ENCODE data around the gene METTL25.

DNA sequence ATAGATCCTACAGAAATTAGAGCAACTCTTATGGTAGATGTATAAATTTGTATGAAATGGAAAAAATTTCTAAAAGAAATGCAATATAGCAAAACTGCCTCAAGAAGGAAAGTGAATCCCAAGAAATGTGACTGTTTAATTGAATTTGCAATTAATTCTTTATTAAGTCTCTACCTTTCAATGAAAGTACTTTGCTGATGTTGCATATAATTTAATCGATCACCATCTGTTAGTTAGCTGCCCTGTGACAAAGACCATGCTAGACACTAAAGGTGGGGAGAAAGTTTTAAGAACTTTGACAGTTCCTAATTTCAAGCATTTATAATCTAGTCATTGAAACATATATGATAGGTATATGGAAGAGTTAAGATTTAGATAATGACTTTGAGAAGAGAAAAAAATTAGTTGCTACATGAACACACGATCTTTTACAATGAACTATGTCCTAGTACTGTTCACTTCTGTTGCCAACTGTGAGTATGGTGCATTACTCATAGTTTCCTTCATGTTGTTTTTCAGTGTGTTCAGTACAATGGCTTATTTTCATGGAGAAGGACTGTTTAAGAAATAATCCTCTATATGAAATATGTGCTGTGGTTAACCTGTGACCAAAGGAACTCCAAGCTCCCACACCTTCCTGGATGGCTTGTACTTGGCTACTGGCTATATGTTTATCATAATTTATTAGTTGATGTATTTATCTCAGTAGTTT is 128.4 kb downstream of the METTL25 start:
- TF ChIP-seq, protein P1, sequence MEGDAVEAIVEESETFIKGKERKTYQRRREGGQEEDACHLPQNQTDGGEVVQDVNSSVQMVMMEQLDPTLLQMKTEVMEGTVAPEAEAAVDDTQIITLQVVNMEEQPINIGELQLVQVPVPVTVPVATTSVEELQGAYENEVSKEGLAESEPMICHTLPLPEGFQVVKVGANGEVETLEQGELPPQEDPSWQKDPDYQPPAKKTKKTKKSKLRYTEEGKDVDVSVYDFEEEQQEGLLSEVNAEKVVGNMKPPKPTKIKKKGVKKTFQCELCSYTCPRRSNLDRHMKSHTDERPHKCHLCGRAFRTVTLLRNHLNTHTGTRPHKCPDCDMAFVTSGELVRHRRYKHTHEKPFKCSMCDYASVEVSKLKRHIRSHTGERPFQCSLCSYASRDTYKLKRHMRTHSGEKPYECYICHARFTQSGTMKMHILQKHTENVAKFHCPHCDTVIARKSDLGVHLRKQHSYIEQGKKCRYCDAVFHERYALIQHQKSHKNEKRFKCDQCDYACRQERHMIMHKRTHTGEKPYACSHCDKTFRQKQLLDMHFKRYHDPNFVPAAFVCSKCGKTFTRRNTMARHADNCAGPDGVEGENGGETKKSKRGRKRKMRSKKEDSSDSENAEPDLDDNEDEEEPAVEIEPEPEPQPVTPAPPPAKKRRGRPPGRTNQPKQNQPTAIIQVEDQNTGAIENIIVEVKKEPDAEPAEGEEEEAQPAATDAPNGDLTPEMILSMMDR (IDR thresholded peaks at IDR 0.05; ENCODE audit: poor library complexity, severe bottlenecking) = no peak
- TF ChIP-seq EP300 (conservative IDR thresholded peaks at IDR 0.05; ENCODE audit: poor library complexity, severe bottlenecking) (no peak), MXI1 (conservative IDR thresholded peaks at IDR 0.05; ENCODE audit: poor library complexity, severe bottlenecking) (no peak), EZH2 (IDR thresholded peaks at IDR 0.05; ENCODE audit: borderline replicate concordance, insufficient read depth, low read length, poor library complexity, severe bottlenecking) (no peak), RAD21 (conservative IDR thresholded peaks at IDR 0.05) (no peak), POLR2AphosphoS5 (IDR thresholded peaks at IDR 0.05) (no peak), TAF1 (IDR thresholded peaks at IDR 0.05; ENCODE audit: low read depth) (no peak), SMC3 (conservative IDR thresholded peaks at IDR 0.05; ENCODE audit: poor library complexity) (no peak)
- TF ChIP-seq, protein P2, sequence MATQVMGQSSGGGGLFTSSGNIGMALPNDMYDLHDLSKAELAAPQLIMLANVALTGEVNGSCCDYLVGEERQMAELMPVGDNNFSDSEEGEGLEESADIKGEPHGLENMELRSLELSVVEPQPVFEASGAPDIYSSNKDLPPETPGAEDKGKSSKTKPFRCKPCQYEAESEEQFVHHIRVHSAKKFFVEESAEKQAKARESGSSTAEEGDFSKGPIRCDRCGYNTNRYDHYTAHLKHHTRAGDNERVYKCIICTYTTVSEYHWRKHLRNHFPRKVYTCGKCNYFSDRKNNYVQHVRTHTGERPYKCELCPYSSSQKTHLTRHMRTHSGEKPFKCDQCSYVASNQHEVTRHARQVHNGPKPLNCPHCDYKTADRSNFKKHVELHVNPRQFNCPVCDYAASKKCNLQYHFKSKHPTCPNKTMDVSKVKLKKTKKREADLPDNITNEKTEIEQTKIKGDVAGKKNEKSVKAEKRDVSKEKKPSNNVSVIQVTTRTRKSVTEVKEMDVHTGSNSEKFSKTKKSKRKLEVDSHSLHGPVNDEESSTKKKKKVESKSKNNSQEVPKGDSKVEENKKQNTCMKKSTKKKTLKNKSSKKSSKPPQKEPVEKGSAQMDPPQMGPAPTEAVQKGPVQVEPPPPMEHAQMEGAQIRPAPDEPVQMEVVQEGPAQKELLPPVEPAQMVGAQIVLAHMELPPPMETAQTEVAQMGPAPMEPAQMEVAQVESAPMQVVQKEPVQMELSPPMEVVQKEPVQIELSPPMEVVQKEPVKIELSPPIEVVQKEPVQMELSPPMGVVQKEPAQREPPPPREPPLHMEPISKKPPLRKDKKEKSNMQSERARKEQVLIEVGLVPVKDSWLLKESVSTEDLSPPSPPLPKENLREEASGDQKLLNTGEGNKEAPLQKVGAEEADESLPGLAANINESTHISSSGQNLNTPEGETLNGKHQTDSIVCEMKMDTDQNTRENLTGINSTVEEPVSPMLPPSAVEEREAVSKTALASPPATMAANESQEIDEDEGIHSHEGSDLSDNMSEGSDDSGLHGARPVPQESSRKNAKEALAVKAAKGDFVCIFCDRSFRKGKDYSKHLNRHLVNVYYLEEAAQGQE (IDR thresholded peaks at IDR 0.05; ENCODE audit: borderline replicate concordance) = no peak

Data from neural cell (in vitro differentiated cells).